Activated CD4-positive, alpha-beta T cell treated with anti-CD3 and anti-CD28 coated beads, Interleukin-2, amount 50 U/mL, for 4 hours (primary cell): ENCODE results near the gene ATXN1.
"Not testable (repeated sequence)": the region's sequence is repeated elsewhere in the genome, so short reads cannot be mapped to it uniquely, and the experiment has no call there.

Source experiments
- DNase-seq, 2 experiments: peaks; one replicate each; pipeline ENCODE4 v3.0.0-alpha.2; 2020

ATXN1 gene

GRCh38 chr6:16291739-16292138, 469.5 kb downstream of the ATXN1 start:
- DNase-seq = no peak

GRCh38 chr6:16288163-16288562, 473.1 kb downstream of the ATXN1 start:
- no peak for DNase-seq

- no peak for DNase-seq
Measured at GRCh38 chr6:16286151-16286522, 475.1 kb downstream of the ATXN1 start.

GRCh38 chr6:16285467-16286150, 475.7 kb downstream of the ATXN1 start:
- DNase-seq = no peak

- no peak for DNase-seq
Measured at GRCh38 chr6:16284472-16284871, 476.8 kb downstream of the ATXN1 start.

- no peak for DNase-seq
Measured at GRCh38 chr6:16282370-16282769, 478.9 kb downstream of the ATXN1 start.

GRCh38 chr6:16279243-16279642, 482.0 kb downstream of the ATXN1 start:
- no peak for DNase-seq

GRCh38 chr6:16278750-16279149, 482.5 kb downstream of the ATXN1 start:
- no peak for DNase-seq

GRCh38 chr6:16278048-16278724, 483.1 kb downstream of the ATXN1 start:
- no peak for DNase-seq

GRCh38 chr6:16277101-16277981, 483.9 kb downstream of the ATXN1 start:
- DNase-seq = no peak

GRCh38 chr6:16274885-16275589, 486.2 kb downstream of the ATXN1 start:
- no peak for DNase-seq

GRCh38 chr6:16274483-16274882, 486.8 kb downstream of the ATXN1 start:
- no peak for DNase-seq

- no peak for DNase-seq
Measured at GRCh38 chr6:16273256-16273655, 488.0 kb downstream of the ATXN1 start.

- no peak for DNase-seq
Measured at GRCh38 chr6:16272201-16272600, 489.1 kb downstream of the ATXN1 start.

- no peak for DNase-seq
Measured at GRCh38 chr6:16271428-16271827, 489.8 kb downstream of the ATXN1 start.

GRCh38 chr6:16270178-16270794, 491.0 kb downstream of the ATXN1 start:
- no peak for DNase-seq

- DNase-seq = not testable (repeated sequence)
Measured at GRCh38 chr6:16269442-16270070, 491.7 kb downstream of the ATXN1 start.

GRCh38 chr6:16267428-16268263, 493.6 kb downstream of the ATXN1 start:
- DNase-seq = no peak

- DNase-seq = no peak
Measured at GRCh38 chr6:16265351-16266341, 495.6 kb downstream of the ATXN1 start.

- no peak for DNase-seq
Measured at GRCh38 chr6:16264785-16265184, 496.5 kb downstream of the ATXN1 start.
